Activated CD4-positive, alpha-beta memory T cell treated with anti-CD3 and anti-CD28 coated beads for 36 hours (primary cell): ENCODE results near the gene GPR78. TPM values are rescaled to one million over a fixed set of nuclear protein-coding genes. Genes with fewer than 3 reads are reported as not detected.

Source experiments
- CTCF ChIA-PET: fragments of 350-600 bp; sonication (Branson Sonifier 250); formaldehyde crosslinking; loops from one replicate; lab custom pipeline; 2021; ENCODE audit warnings: antibody characterized with exemption, inconsistent platforms; lab: Charles Lee
- POLR2A ChIA-PET: fragments of 350-600 bp; sonication (Branson Sonifier 250); formaldehyde crosslinking; loops from one replicate; lab custom pipeline; 2021; ENCODE audit warnings: antibody characterized with exemption; lab: Charles Lee
- DNase-seq: peaks from one replicate; pipeline ENCODE4 v3.0.0-alpha.2; 2020
- H3K27ac Mint-ChIP-seq: one replicate; pipeline ENCODE4 v1.8.0; 2021; ENCODE audit warnings: mixed read lengths
- H3K27me3 Mint-ChIP-seq: one replicate; pipeline ENCODE4 v1.8.0; 2021; ENCODE audit warnings: mixed read lengths
- H3K36me3 Mint-ChIP-seq: one replicate; pipeline ENCODE4 v1.8.0; 2021; ENCODE audit warnings: mixed read lengths
- H3K4me1 Mint-ChIP-seq: one replicate; pipeline ENCODE4 v1.8.0; 2021; ENCODE audit warnings: low read depth, mixed read lengths
- H3K4me3 Mint-ChIP-seq: one replicate; pipeline ENCODE4 v1.8.0; 2021; ENCODE audit warnings: mild to moderate bottlenecking, mixed read lengths
- H3K9me3 Mint-ChIP-seq: one replicate; pipeline ENCODE4 v1.8.0; 2021; ENCODE audit warnings: mixed read lengths
- intact Hi-C: fragments of 100-400 bp; cut with micrococcal nuclease; formaldehyde crosslinking; loops from one replicate; pipeline ENCODE4 v1.15.1; 2023
- total RNA-seq, 2 experiments: library from RNA; stranded (reverse); gene quantifications; one replicate each; pipeline ENCODE4 v1.2.3, GENCODE V29; 2021

Gene GPR78
- total RNA-seq, 2 experiments from 2014 or later = not detected

DNA sequence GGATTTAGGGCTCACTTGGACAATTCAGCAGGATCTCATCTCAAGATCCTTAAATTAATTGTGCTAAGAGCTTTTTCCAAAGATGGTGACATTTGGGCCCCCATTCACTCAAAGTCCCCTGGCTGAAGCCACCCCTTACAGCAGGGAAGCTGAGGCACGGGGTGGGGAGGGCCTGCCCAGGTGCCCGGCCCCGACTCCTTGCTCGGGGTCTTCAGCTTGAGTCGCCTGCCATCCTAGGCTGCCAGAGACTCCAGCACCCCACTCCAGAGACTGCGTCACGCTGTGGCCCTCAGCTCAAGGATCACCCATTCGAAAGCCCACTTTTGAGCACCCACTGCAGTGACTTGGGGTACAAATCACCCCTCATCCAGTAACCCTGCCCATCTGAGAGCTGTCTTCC lies 39.2 kb upstream of the GPR78 start:
- no peak for DNase-seq
- peaks cover 9% of the 10 kb centered on the region for H3K4me1 Mint-ChIP-seq
- no peaks in the 10 kb centered on the region for H3K27me3 Mint-ChIP-seq
- H3K36me3 Mint-ChIP-seq = no peaks in the 10 kb centered on the region
- H3K9me3 Mint-ChIP-seq = no peaks in the 10 kb centered on the region
- H3K27ac Mint-ChIP-seq = no peak overlapping the region
- ChIA-PET CTCF (no interaction called here), POLR2A (no interaction called here)
- H3K4me3 Mint-ChIP-seq = no peak overlapping the region
- intact Hi-C loops = no loop called here

DNA sequence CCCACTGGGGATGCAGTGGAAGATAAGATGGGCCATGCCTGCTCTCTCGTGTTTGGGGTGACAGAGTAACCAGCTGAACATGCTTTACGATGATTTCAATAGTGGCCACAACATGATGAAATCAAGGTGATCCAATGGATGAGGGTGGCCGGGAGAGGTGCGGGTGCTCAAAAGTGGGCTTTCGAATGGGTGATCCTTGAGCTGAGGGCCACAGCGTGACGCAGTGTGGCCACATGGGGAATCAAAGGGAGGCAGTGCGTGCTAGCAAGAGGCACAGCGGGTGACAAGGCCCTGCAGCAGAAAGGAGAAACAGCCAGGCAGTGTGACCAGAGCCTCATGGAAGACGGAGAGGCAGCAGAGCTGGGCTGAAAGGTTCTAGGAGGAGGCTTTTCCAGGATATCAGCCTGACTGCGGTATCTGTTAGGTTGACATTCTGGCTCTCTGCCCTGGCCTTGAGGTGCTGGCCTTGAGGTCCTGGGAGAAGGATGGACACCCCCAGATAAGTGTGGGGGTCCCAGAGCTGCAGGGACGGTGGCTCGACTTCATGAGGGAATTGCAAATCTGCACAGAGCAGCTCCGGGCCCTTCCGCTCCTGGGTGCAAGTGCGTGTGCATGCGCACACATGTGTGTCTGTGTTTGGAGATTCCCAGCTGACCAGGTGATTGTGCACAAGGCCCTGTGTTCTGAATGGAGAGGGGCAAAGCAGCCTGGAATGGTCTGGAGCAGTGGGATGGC lies 38.0 kb upstream of the GPR78 start:
- no peaks in the 10 kb centered on the region for H3K27me3 Mint-ChIP-seq
- peaks cover 9% of the 10 kb centered on the region for H3K4me1 Mint-ChIP-seq
- no peaks in the 10 kb centered on the region for H3K36me3 Mint-ChIP-seq
- H3K9me3 Mint-ChIP-seq = no peaks in the 10 kb centered on the region
- intact Hi-C loops = no loop called here
- CTCF ChIA-PET = no interaction called here
- H3K27ac Mint-ChIP-seq = no peak overlapping the region
- no peak for DNase-seq
- POLR2A ChIA-PET = no interaction called here
- H3K4me3 Mint-ChIP-seq = no peak overlapping the region

GRCh38 chr4:8542776-8543525 lies 37.2 kb upstream of the GPR78 start:
- no peaks in the 10 kb centered on the region for H3K27me3 Mint-ChIP-seq
- peaks cover 9% of the 10 kb centered on the region for H3K4me1 Mint-ChIP-seq
- no peak overlapping the region for H3K4me3 Mint-ChIP-seq
- no peak for DNase-seq
- H3K27ac Mint-ChIP-seq = no peak overlapping the region
- intact Hi-C loops = no loop called here
- no peaks in the 10 kb centered on the region for H3K9me3 Mint-ChIP-seq
- ChIA-PET CTCF (no interaction called here), POLR2A (no interaction called here)
- no peaks in the 10 kb centered on the region for H3K36me3 Mint-ChIP-seq

GRCh38 chr4:8543623-8544022 lies 36.6 kb upstream of the GPR78 start:
- Mint-ChIP-seq H3K27ac (no peak overlapping the region), H3K36me3 (no peaks in the 10 kb centered on the region), H3K4me3 (no peak overlapping the region), H3K27me3 (no peaks in the 10 kb centered on the region), H3K4me1 (peaks cover 9% of the 10 kb centered on the region), H3K9me3 (no peaks in the 10 kb centered on the region)
- DNase-seq = no peak
- intact Hi-C loops = no loop called here
- ChIA-PET CTCF (no interaction called here), POLR2A (no interaction called here)

- intact Hi-C loops = no loop called here
- POLR2A ChIA-PET = no interaction called here
- H3K9me3 Mint-ChIP-seq = no peaks in the 10 kb centered on the region
These were observed 35.9 kb upstream of the GPR78 start for GRCh38 chr4:8544282-8544681.

GRCh38 chr4:8544741-8545438 lies 35.3 kb upstream of the GPR78 start:
- no peak for DNase-seq
- no peaks in the 10 kb centered on the region for H3K9me3 Mint-ChIP-seq
- intact Hi-C loops = no loop called here
- H3K36me3 Mint-ChIP-seq = no peaks in the 10 kb centered on the region
- ChIA-PET CTCF (no interaction called here), POLR2A (no interaction called here)
- peaks cover 5% of the 10 kb centered on the region for H3K4me1 Mint-ChIP-seq
- H3K4me3 Mint-ChIP-seq = no peak overlapping the region
- H3K27ac Mint-ChIP-seq = no peak overlapping the region
- no peaks in the 10 kb centered on the region for H3K27me3 Mint-ChIP-seq

More at GRCh38 chr4:8544282-8544681, 35.9 kb upstream of the GPR78 start:
- no peak overlapping the region for H3K27ac Mint-ChIP-seq
- CTCF ChIA-PET = no interaction called here
- H3K4me1 Mint-ChIP-seq = peaks cover 9% of the 10 kb centered on the region
- no peak for DNase-seq
- no peak overlapping the region for H3K4me3 Mint-ChIP-seq
- H3K36me3 Mint-ChIP-seq = no peaks in the 10 kb centered on the region
- H3K27me3 Mint-ChIP-seq = no peaks in the 10 kb centered on the region

DNA sequence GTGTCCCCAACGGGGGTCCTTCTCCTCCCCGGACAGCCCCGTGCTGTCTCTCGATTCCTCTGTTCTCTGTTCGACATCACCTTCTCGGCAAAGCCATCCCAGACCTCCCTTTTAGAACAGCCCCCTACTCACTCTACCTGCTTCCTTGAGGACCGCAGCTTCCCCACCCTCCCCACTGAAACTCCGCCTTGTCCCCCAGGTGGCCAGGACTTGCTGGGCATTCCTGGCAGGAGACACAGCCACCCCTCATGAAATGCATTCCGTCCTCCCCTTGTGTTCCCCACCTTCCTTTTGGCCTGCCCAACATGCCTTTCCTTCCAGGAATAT lies 34.8 kb upstream of the GPR78 start:
- intact Hi-C loops = no loop called here
- Mint-ChIP-seq H3K4me3 (no peak overlapping the region), H3K4me1 (no peaks in the 10 kb centered on the region), H3K27me3 (no peaks in the 10 kb centered on the region), H3K9me3 (no peaks in the 10 kb centered on the region), H3K27ac (no peak overlapping the region), H3K36me3 (no peaks in the 10 kb centered on the region)
- CTCF ChIA-PET = no interaction called here
- POLR2A ChIA-PET = no interaction called here
- no peak for DNase-seq

DNA sequence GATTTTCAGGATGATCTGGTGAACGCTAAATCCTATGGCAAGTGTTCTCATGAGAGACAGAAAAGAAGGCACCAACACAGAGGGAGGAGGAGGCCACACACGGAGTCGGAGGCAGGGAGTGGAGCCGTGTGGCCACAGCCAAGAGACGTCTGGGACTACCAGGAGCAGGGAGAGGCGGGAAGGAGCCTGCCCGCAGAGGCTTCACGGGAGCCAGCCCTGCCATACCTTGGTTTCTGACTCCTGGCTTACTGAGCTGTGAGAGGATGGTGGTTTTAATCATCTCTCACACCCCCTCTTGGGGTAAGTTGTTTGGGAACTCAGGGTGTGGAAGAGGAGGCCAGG lies 33.5 kb upstream of the GPR78 start:
- no peaks in the 10 kb centered on the region for H3K9me3 Mint-ChIP-seq
- no peaks in the 10 kb centered on the region for H3K36me3 Mint-ChIP-seq
- no peaks in the 10 kb centered on the region for H3K4me1 Mint-ChIP-seq
- no peak for DNase-seq
- H3K27me3 Mint-ChIP-seq = no peaks in the 10 kb centered on the region
- intact Hi-C loops = no loop called here
- ChIA-PET CTCF (interaction anchor here (1.3 kb wide), 1 partner anchor 78 kb away, joined by 8 read pairs; no protein-coding TSS in a partner anchor), POLR2A (no interaction called here)
- H3K4me3 Mint-ChIP-seq = no peak overlapping the region
- no peak overlapping the region for H3K27ac Mint-ChIP-seq

DNA sequence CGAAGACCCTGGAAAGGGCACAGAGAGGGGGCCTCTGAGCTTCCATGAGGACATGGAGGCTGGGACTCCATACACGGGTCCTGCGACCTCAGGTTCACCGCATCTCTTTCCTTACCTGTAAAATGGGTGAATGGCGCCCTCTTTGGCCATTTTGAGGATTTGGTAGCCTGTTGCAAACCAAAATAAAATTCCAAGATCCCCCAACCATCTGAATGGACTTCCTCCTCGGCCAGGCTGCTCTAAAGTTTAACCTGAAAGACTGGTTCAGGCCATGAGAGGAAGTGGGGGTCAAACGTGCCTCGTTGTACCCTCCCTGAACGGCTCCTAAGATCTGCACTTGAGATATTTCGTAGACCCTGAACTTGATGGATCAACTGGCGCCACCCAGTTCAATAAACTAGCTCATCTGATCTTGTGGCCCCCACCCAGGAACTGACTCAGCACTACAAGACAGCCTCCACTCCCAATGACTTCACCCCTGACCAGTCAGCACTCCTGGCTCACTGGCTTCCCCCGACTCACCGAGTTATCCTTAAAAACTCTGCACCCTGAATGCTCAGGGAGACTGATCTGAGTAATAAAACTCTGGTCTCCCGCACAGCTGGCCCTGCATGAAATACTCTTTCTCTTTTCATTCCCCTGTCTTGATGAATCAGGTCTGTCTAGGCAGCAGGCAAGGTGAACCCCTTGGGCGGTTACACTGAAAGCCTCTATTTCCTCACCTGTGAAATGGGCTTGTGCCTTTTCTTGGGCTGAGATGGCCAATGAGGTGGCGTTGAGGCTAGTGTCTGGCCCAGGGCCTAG lies 32.9 kb upstream of the GPR78 start:
- intact Hi-C loops = no loop called here
- Mint-ChIP-seq H3K4me3 (no peak overlapping the region), H3K27ac (no peak overlapping the region), H3K9me3 (no peaks in the 10 kb centered on the region), H3K27me3 (no peaks in the 10 kb centered on the region), H3K36me3 (no peaks in the 10 kb centered on the region), H3K4me1 (no peaks in the 10 kb centered on the region)
- CTCF ChIA-PET = interaction anchor here (1.3 kb wide), 1 partner anchor 79 kb away, joined by 8 read pairs; no protein-coding TSS in a partner anchor
- POLR2A ChIA-PET = no interaction called here
- DNase-seq = no peak

GRCh38 chr4:8547912-8548730 lies 32.1 kb upstream of the GPR78 start:
- intact Hi-C loops = no loop called here
- Mint-ChIP-seq H3K36me3 (no peaks in the 10 kb centered on the region), H3K27ac (no peak overlapping the region), H3K27me3 (no peaks in the 10 kb centered on the region), H3K9me3 (no peaks in the 10 kb centered on the region), H3K4me1 (no peaks in the 10 kb centered on the region), H3K4me3 (no peak overlapping the region)
- ChIA-PET POLR2A (no interaction called here), CTCF (interaction anchor here (1.4 kb wide), 1 partner anchor 79 kb away, joined by 3 read pairs; no protein-coding TSS in a partner anchor)
- DNase-seq = no peak

DNA sequence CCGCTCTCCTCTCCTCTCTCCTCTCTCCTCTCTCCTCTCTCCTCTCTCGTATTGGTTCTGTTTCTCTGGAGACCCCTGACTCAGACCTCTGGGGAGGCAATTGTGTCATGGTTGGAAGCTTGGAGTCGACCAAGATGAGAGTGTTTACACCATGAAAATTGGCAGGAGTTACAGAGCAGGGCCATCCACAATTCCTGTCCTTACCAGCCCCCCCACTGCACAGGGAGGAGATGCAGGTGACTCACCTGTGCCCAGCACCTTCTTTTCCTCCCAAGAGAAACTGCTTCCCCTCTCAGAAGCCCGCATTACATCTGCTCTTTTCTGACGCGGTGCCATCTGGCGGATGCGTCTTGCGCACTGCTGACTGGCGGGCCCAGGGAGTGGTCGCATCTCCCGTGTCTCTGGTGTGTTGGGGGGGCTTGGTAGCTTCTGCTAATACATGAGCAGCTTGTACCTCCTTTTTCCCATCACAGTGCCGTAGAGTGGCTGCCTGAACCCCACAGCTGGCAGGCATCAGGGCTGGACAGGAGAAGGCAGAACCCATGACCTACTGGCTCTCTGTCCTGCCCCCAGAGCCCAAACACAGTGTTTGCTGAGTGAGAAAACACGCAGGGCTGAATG lies 31.4 kb upstream of the GPR78 start:
- ChIA-PET CTCF (interaction anchor here (1.4 kb wide), 1 partner anchor 80 kb away, joined by 3 read pairs; no protein-coding TSS in a partner anchor), POLR2A (no interaction called here)
- H3K4me1 Mint-ChIP-seq = no peaks in the 10 kb centered on the region
- intact Hi-C loops = no loop called here
- H3K4me3 Mint-ChIP-seq = no peak overlapping the region
- no peak overlapping the region for H3K27ac Mint-ChIP-seq
- no peaks in the 10 kb centered on the region for H3K36me3 Mint-ChIP-seq
- no peaks in the 10 kb centered on the region for H3K9me3 Mint-ChIP-seq
- H3K27me3 Mint-ChIP-seq = no peaks in the 10 kb centered on the region
- no peak for DNase-seq
